Measurements from ENCODE around the gene SF3A2. TPM values are rescaled to one million over a fixed set of nuclear protein-coding genes. Genes with fewer than 3 reads are reported as not detected.

The SF3A2 gene
- total RNA-seq, 2 experiments from 2014 or later = 123 to 134 TPM

Small RNA genes within 50 kb of the gene (microRNA-seq; reads per million reads assigned to microRNA genes)
- gene MIR1227 (ENCODE audit: borderline microRNAs expressed, borderline number of aligned reads, borderline replicate concordance) (5.5 reads per million, percentile 18 among the genes with 10 or more reads in this experiment), gene MIR4321 (ENCODE audit: borderline microRNAs expressed, borderline number of aligned reads, borderline replicate concordance) (not detected)

Other genes with a start within 250 kb of the SF3A2 start
- 10 to 100 TPM; 37.3 to 42.9 TPM for gene BTBD2, start 221.1 kb upstream of the SF3A2 start, total RNA-seq
- 100 to 1,000 TPM; 143 to 157 TPM for gene MKNK2, start 185.6 kb upstream of the SF3A2 start, total RNA-seq
- gene MOB3A, start 140.5 kb upstream of the SF3A2 start, total RNA-seq = 100 to 1,000 TPM; 117 to 122 TPM
- 10 to 100 TPM; 14.2 to 16.4 TPM for gene IZUMO4, start 139.9 kb upstream of the SF3A2 start, total RNA-seq
- gene AP3D1, start 85.3 kb upstream of the SF3A2 start, total RNA-seq = 10 to 100 TPM; 84.6 to 89.1 TPM
- 10 to 100 TPM; 50.2 to 53.7 TPM for gene DOT1L, start 72.9 kb upstream of the SF3A2 start, total RNA-seq
- gene PLEKHJ1, start 495 bp upstream of the SF3A2 start, total RNA-seq = 10 to 100 TPM; 60.8 to 64.0 TPM
- 1 to 10 TPM; 2.8 to 3.4 TPM for gene AMH, start 12.5 kb downstream of the SF3A2 start, total RNA-seq
- gene JSRP1, start 19.6 kb downstream of the SF3A2 start, total RNA-seq = 1 to 10 TPM in 1 of 2 experiments, under 1 TPM in 1; 0.56 to 1.2 TPM
- gene PEAK3, start 45.4 kb downstream of the SF3A2 start, total RNA-seq = not detected
- gene LINGO3, start 71.3 kb downstream of the SF3A2 start, total RNA-seq = under 1 TPM in 1 of 2 experiments, not detected in 1; 0.10 TPM
- 100 to 1,000 TPM; 137 to 144 TPM for gene LSM7, start 91.8 kb downstream of the SF3A2 start, total RNA-seq
- 10 to 100 TPM; 43.8 TPM for gene SPPL2B, start 91.9 kb downstream of the SF3A2 start, total RNA-seq
- not detected for gene TMPRSS9, start 123.4 kb downstream of the SF3A2 start, total RNA-seq
- 10 to 100 TPM; 69.0 to 72.0 TPM for gene TIMM13, start 190.8 kb downstream of the SF3A2 start, total RNA-seq
- 100 to 1,000 TPM; 100 to 104 TPM for gene LMNB2, start 220.1 kb downstream of the SF3A2 start, total RNA-seq
- gene GADD45B, start 239.3 kb downstream of the SF3A2 start, total RNA-seq = 10 to 100 TPM; 34.5 to 38.1 TPM